Right kidney (tissue), 1 donor: ENCODE measurements around the gene EFHC1.

Experiments
- DNase-seq: peaks from one replicate; pipeline ENCODE4 v3.0.0-alpha.2; 2016

Gene EFHC1

GRCh38 chr6:52554684-52555280, 134.6 kb downstream of the EFHC1 start:
- no peak for DNase-seq

GRCh38 chr6:52555518-52556233, 135.5 kb downstream of the EFHC1 start:
- no peak for DNase-seq

DNA sequence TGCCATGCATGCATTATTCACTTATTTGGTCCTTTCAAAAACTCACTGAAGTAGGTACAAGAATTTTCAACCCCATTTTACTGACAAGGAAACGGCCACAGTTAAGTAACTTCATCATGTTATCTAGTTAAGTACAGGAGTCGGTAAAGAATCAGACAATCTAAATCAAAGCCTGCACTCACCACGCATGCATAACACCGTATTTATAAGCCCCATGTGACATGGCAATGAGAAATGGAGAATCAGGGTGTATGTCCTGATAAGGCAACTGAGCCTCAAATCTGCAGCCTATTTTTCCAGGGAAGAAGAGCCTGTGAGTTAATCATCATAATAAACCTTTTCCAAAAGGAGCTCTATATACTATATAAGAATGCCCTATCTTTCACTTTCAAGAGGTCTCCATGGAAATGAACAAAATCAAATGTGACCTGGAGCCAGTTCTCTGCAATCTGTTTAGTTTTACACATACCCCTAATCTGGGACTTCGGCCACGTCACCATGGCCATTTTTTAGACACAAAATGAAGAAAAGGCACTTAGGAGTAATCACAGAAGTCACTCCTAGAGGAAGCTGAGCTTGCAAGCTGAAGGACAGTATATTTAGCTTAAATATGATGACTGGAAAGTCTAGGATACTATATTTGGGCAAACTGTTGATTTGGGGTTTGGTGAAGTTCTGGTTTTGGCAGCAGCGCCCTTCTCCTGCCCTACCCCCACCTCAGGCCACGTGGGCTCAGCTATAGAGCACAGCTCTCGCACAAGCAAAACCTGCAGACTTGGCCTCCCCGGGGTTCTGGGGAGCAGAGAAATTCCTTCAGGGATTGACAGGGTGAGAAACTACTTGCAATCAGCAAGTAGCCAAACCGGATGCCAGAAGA, 137.5 kb downstream of the EFHC1 start:
- no peak for DNase-seq

GRCh38 chr6:52558266-52559000, 138.3 kb downstream of the EFHC1 start:
- no peak for DNase-seq

GRCh38 chr6:52560462-52560861, 140.3 kb downstream of the EFHC1 start:
- no peak for DNase-seq

DNA sequence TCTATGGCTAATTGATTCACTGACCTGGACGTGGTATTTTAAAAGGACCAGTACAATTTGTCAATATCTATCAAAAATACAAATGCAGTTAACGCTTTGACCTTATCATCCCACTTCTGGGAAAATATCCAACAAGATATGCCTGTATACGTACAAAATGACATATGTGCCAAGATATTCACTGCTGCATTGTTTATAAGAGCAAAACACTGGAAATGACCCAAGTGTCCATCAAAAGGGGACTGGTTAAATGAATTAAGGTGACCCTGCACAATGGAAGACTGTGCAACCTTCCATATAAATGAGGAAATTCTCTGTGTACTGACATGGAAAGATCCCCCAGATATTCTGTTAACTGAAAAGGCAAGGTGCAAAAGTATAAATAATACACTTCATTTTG, 142.8 kb downstream of the EFHC1 start:
- no peak for DNase-seq

- no peak for DNase-seq
Observed at GRCh38 chr6:52564856-52565255, 144.7 kb downstream of the EFHC1 start.

DNA sequence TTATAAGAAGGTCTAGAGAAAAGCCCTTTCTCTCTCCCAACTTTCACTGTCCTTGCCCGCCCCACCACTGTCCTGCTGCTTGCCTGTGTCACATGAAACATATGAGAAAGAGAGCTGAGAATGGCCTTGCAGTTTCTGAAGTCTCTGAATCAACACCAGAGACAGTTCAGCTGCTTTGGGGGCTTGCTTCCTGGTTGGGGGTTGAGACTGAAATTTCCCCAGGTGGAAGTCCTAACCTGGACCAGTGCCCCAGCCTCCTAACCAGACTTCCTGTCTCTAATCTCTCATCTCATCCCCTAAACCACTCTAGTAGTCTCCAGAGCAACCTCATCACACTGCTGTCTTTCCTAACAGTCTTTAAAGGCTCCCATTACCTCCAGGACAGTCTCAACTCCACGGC, 146.1 kb downstream of the EFHC1 start:
- no peak for DNase-seq

- DNase-seq, result no peak
Observed at GRCh38 chr6:52566853-52567279, 146.7 kb downstream of the EFHC1 start.

DNA sequence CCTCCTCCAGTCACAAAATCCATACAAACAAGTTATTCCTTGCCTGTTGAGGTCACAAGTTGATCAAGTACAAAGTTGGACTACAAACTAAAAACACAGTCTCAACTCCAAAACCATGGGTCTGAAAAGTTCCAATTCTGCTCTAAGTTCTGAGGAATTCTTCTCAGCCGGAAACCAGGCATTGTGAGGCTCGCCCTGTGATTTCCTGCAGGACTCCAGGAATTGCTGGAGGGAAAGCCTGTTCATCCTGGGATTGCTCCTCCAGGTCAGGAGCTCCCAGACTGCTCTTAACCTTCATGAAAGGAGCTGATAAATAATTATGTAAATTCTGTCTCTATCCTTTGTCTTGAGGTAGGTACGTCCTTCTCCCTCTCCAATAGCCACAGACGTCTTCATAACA, 148.2 kb downstream of the EFHC1 start:
- DNase-seq, result no peak

GRCh38 chr6:52570291-52570700, 150.2 kb downstream of the EFHC1 start:
- no peak for DNase-seq

DNA sequence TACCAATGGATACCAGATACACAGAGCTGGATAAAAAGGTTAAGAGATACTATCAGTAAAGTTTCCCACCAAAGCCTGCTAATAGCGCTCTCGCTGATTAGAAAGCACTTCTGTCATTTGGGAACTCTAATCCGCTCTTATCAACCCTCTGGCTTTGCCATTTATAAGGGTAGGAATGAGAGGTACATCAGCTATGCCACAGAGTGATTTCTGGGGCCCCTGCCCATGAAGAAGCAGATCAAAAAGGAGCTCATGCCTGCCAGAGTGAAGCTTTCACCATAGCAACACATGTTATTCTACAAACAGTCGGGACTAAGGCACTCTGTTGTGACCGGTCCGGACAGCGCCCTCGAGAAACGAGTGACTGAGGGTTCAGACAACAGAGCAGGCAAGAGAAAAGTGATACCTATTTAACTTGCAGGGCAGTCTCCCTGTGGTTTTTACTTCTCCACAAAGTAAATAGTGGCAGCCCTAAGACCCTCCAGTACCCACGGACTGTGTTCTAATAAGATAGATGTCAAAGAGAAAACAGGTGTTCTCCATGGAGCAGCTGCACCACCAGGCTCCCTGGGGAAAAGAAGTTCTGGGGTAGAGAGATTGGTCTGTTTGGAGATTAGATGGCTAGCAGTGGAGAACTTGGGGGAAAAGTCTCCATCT, 151.1 kb downstream of the EFHC1 start:
- DNase-seq, result no peak

GRCh38 chr6:52572536-52572935, 152.4 kb downstream of the EFHC1 start:
- no peak for DNase-seq

DNA sequence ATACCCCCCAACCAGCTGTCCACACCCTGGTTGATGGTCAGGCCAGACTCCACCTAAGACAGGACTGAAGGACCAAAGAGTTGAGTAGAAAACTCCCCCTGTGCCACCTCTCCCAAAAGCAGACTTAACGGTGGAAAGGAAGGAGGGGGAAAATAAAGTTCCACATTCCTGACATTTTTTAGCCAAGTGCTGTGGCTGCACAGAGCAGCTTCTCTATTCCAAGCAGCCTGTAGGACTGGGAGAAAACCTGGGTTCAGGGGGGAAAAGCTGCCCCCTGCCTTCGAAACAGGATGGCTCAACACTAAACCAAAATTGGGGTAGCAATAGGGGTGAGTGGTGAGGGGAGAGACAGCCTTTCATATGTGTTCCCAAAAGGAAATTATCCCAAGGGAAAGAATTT, 153.2 kb downstream of the EFHC1 start:
- no peak for DNase-seq
